HL-60 (cell line): Measurements from ENCODE around the gene HRH3.

Source experiments
- CTCF ChIP-seq: IDR thresholded peaks from one replicate; pipeline ENCODE4 v1.5.1; 2011; ENCODE audit warnings: low read length, control low read depth, inconsistent platforms; ENCODE audit not compliant: insufficient read depth
- POLR2AphosphoS5 ChIP-seq: IDR thresholded peaks from 2 replicates; pipeline ENCODE4 v1.6.1; 2012; ENCODE audit warnings: low read depth

GRCh38 chr20:62202083-62202395 is 18.0 kb downstream of the HRH3 start:
- TF ChIP-seq POLR2AphosphoS5 (no peak), CTCF (no peak)
